Hepatocyte (in vitro differentiated cells): Measurements from ENCODE around the gene EML6. TPM values are rescaled to one million over a fixed set of nuclear protein-coding genes. Genes with fewer than 3 reads are reported as not detected.

ENCODE experiments used
- DNase-seq: peaks from one replicate; pipeline ENCODE4 v3.0.0-alpha.2; 2016; ENCODE audit warnings: low spot score
- H2AFZ ChIP-seq: fragments of 200-600 bp; sonication (generic); 2 replicates; pipeline ENCODE4 v1.6.0; 2016; ENCODE audit warnings: antibody characterized with exemption, mild to moderate bottlenecking
- H3K27ac ChIP-seq: fragments of 200-600 bp; sonication (generic); 2 replicates; pipeline ENCODE4 v1.5.1; 2016; ENCODE audit warnings: mild to moderate bottlenecking
- H3K27me3 ChIP-seq: fragments of 200-600 bp; sonication (generic); 2 replicates; pipeline ENCODE4 v1.6.1; 2016
- H3K36me3 ChIP-seq: fragments of 200-600 bp; sonication (generic); replicated peaks from 2 replicates; pipeline ENCODE4 v1.5.1; 2016; ENCODE audit warnings: low read depth; ENCODE audit not compliant: insufficient read depth
- H3K4me1 ChIP-seq: fragments of 200-600 bp; sonication (generic); 2 replicates; pipeline ENCODE4 v1.5.1; 2016; ENCODE audit warnings: mild to moderate bottlenecking, moderate library complexity; ENCODE audit not compliant: insufficient read depth
- H3K4me2 ChIP-seq: fragments of 200-600 bp; sonication (generic); 2 replicates; pipeline ENCODE4 v1.6.0; 2016
- H3K4me3 ChIP-seq: fragments of 200-600 bp; sonication (generic); 2 replicates; pipeline ENCODE4 v1.5.1; 2016; ENCODE audit warnings: mild to moderate bottlenecking
- H3K79me2 ChIP-seq: fragments of 200-600 bp; sonication (generic); 2 replicates; pipeline ENCODE4 v1.6.0; 2017; ENCODE audit warnings: mild to moderate bottlenecking
- H3K9me2 ChIP-seq: fragments of 200-600 bp; sonication (generic); replicated peaks from 2 replicates; pipeline ENCODE4 v1.6.0; 2017; ENCODE audit warnings: mild to moderate bottlenecking; ENCODE audit not compliant: insufficient read depth
- H3K9me3 ChIP-seq: fragments of 200-600 bp; sonication (generic); 2 replicates; pipeline ENCODE4 v1.5.1; 2016; ENCODE audit warnings: low read depth, mild to moderate bottlenecking
- H4K20me1 ChIP-seq: fragments of 200-600 bp; sonication (generic); 2 replicates; pipeline ENCODE4 v1.6.0; 2016; ENCODE audit warnings: mild to moderate bottlenecking; ENCODE audit not compliant: insufficient read depth, poor library complexity, severe bottlenecking
- EZH2 ChIP-seq: fragments of 200-600 bp; sonication (generic); IDR thresholded peaks from 2 replicates; pipeline ENCODE4 v1.6.1; 2016; ENCODE audit warnings: antibody characterized with exemption, mild to moderate bottlenecking, borderline replicate concordance
- EZH2phosphoT487 ChIP-seq: fragments of 200-600 bp; sonication (generic); IDR thresholded peaks from one replicate; pipeline ENCODE4 v1.6.1; 2018; ENCODE audit warnings: antibody characterized with exemption, mild to moderate bottlenecking, low read depth, moderate library complexity; ENCODE audit not compliant: unreplicated experiment, severe bottlenecking
- WGBS: methylation state at CpG from one replicate; pipeline ENCODE4 v1.1.6; 2016; ENCODE audit warnings: low lambda C conversion rate; ENCODE audit errors: missing lambda C conversion rate; 5-methylcytosine and 5-hydroxymethylcytosine counted together
- polyA plus RNA-seq: library from polyadenylated mRNA; unstranded; fragments of >200 nt; fragmentation: Nextera tagmentation; extraction: Ambion mirVana; gene quantifications from 2 replicates; pipeline ENCODE4 v1.2.1, GENCODE V29; 2016
- total RNA-seq: library from RNA; depleted of rRNA; stranded (reverse); fragments of >200 nt; gene quantifications from 2 replicates; pipeline ENCODE4 v1.2.3, GENCODE V29; 2014
- TF ChIP-seq, protein P1 (sequence below): fragments of 200-600 bp; sonication (generic); IDR thresholded peaks from 2 replicates; pipeline ENCODE4 v1.5.1; 2016; ENCODE audit warnings: antibody characterized with exemption, mild to moderate bottlenecking; ENCODE audit not compliant: poor library complexity

The EML6 gene
- total and polyA plus RNA-seq, 2 experiments from 2014 or later: 1.9 to 4.0 TPM

DNA sequence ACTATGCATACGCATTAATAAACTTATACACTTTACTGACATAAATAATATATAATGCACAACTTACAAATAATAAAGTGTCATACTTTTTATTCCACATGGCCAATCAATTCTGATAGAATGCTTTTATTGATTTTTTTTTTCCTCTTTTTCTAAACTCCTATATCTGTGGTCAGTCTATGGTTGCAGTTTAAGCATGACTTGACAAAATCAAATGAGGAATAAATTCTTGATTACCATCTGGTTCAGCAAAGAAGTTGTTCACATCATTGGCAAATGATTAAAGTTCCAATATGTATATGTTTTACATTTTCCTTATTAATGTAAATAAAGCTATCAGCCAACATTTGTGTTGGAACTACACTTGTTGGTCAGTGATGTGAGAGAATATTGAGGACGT is 83.5 kb downstream of the EML6 start:
- Histone ChIP-seq H3K27ac (no peak overlapping the region), H3K4me3 (no peak overlapping the region), H2AFZ (no peak overlapping the region), H3K9me3 (no peaks in the 10 kb centered on the region), H3K4me1 (no peaks in the 10 kb centered on the region), H3K79me2 (no peaks in the 10 kb centered on the region), H3K9me2 (no peaks in the 10 kb centered on the region), H3K4me2 (no peak overlapping the region), H4K20me1 (no peaks in the 10 kb centered on the region), H3K27me3 (no peaks in the 10 kb centered on the region), H3K36me3 (no peaks in the 10 kb centered on the region)
- TF ChIP-seq EZH2: no peak
- TF ChIP-seq, protein P1, sequence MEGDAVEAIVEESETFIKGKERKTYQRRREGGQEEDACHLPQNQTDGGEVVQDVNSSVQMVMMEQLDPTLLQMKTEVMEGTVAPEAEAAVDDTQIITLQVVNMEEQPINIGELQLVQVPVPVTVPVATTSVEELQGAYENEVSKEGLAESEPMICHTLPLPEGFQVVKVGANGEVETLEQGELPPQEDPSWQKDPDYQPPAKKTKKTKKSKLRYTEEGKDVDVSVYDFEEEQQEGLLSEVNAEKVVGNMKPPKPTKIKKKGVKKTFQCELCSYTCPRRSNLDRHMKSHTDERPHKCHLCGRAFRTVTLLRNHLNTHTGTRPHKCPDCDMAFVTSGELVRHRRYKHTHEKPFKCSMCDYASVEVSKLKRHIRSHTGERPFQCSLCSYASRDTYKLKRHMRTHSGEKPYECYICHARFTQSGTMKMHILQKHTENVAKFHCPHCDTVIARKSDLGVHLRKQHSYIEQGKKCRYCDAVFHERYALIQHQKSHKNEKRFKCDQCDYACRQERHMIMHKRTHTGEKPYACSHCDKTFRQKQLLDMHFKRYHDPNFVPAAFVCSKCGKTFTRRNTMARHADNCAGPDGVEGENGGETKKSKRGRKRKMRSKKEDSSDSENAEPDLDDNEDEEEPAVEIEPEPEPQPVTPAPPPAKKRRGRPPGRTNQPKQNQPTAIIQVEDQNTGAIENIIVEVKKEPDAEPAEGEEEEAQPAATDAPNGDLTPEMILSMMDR: no peak
- no peak for TF ChIP-seq EZH2phosphoT487
- no peak for DNase-seq
- WGBS: 87% methylated on average over 2 of the region's 2 CpGs

DNA sequence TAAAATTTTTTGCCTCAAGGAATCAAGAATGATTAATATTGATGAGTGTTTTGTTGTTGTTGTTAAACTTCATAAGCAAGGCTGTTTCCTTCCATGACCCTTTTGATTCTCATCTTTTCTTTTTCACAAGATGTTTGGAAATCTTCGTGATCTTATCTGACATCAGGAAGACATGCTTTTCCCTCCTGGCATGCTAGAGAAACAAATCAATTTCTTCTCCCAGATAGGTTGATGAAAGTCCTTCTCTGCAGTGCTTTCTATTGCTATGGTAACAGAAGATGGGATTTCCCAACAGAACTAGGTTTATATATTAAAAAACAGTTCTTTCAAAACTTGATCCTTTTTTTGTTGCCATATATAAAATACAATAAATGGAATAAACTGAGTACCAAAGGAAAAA is 85.2 kb downstream of the EML6 start:
- TF ChIP-seq, protein P1: no peak
- TF ChIP-seq EZH2phosphoT487: no peak
- 73% methylated on average over 1 of the region's 1 CpG for WGBS

DNA sequence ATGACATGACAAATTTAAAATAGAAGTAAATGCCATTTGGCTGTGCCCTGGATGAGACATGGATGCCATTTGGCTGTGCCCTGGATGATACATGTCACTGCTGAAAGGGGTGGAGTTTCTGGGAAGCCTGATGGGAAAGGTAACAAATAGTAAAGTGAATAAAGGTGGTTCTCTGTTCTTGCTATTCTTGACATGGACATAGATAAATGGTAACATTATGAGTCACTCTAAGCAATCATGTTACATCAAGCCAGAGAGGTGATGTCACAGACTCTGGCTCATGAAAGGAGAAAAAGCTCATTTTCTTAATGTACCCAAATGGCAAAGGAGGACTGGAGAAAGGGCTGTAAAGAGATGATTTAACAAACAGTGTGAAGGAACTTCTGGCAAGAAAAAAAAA is 86.4 kb downstream of the EML6 start:
- H3K79me2 ChIP-seq: no peaks in the 10 kb centered on the region
- no peak overlapping the region for H3K4me2 ChIP-seq
- H3K9me3 ChIP-seq: no peaks in the 10 kb centered on the region
- H2AFZ ChIP-seq: no peak overlapping the region
- no peaks in the 10 kb centered on the region for H3K27me3 ChIP-seq
- H3K27ac ChIP-seq: no peak overlapping the region
- no peak overlapping the region for H3K4me3 ChIP-seq
- H4K20me1 ChIP-seq: no peaks in the 10 kb centered on the region
- DNase-seq: no peak
- H3K36me3 ChIP-seq: no peaks in the 10 kb centered on the region
- H3K4me1 ChIP-seq: no peaks in the 10 kb centered on the region
- TF ChIP-seq EZH2 (no peak), EZH2phosphoT487 (no peak)
- TF ChIP-seq, protein P1: no peak
- no peaks in the 10 kb centered on the region for H3K9me2 ChIP-seq

More for the DNA sequence above, 85.2 kb downstream of the EML6 start:
- Histone ChIP-seq H3K27me3 (no peaks in the 10 kb centered on the region), H3K79me2 (no peaks in the 10 kb centered on the region), H4K20me1 (no peaks in the 10 kb centered on the region), H3K27ac (no peak overlapping the region), H3K36me3 (no peaks in the 10 kb centered on the region), H3K4me2 (no peak overlapping the region), H3K4me1 (no peaks in the 10 kb centered on the region), H2AFZ (no peak overlapping the region), H3K9me2 (no peaks in the 10 kb centered on the region), H3K4me3 (no peak overlapping the region), H3K9me3 (no peaks in the 10 kb centered on the region)
- DNase-seq: no peak

DNA sequence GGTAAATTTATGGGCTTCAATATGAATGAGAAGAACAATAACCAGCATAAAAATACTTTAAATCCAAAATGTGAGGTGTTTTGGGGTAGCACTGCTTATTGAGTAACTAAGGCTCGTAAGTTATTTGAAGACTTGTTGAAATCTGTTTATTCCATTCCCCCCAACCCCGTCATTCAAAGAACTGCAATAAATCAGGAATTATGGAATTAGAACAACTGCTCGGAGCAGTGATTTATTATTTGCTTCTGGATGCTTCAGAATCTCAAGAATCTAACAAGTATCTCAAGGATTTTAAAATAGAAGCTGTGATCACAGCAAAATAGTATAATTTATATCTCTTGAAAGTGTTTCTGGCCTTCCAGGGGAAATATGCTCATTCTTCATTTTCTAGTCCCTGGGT is 86.8 kb downstream of the EML6 start:
- Histone ChIP-seq H3K4me1 (no peaks in the 10 kb centered on the region), H2AFZ (no peak overlapping the region), H3K27me3 (no peaks in the 10 kb centered on the region), H3K79me2 (no peaks in the 10 kb centered on the region), H3K4me3 (no peak overlapping the region), H3K9me2 (no peaks in the 10 kb centered on the region), H4K20me1 (no peaks in the 10 kb centered on the region), H3K9me3 (no peaks in the 10 kb centered on the region), H3K4me2 (no peak overlapping the region), H3K36me3 (no peaks in the 10 kb centered on the region), H3K27ac (no peak overlapping the region)
- no peak for DNase-seq
- TF ChIP-seq EZH2 (no peak), EZH2phosphoT487 (no peak)
- TF ChIP-seq, protein P1: no peak
- 86% methylated on average over 3 of the region's 3 CpGs for WGBS
